ENCODE data around the gene TUBB4A. TPM values are rescaled to one million over a fixed set of nuclear protein-coding genes. Genes with fewer than 3 reads are reported as not detected.

Gene TUBB4A
- total and polyA plus RNA-seq, 9 of the 15 experiments (the other 6 are each of a cell fraction or from before 2014, with no cell fraction given): 0.14 to 7.0 (median 0.75) TPM

- TF ChIP-seq AFF4 (CRISPR knock-in tag; IDR thresholded peaks at IDR 0.05): peak; percentile 90
- TF ChIP-seq CTCF (IDR thresholded peaks at IDR 0.05 in 2 of 3, conservative IDR thresholded peaks at IDR 0.05 in 1 of 3; ENCODE audit: insufficient read depth in 2 of 3, low read depth in 1 of 3, low read length in 3 of 3): peak; percentile 63 to 82 (median 75)
- no peak for TF ChIP-seq ZNF785 (CRISPR knock-in tag; IDR thresholded peaks at IDR 0.05)
- TF ChIP-seq PTTG1 (tag; IDR thresholded peaks at IDR 0.05; ENCODE audit: low read depth): no peak
- TF ChIP-seq POLR2A (conservative IDR thresholded peaks at IDR 0.05): no peak
- no peak for TF ChIP-seq ZNF175 (CRISPR knock-in tag; IDR thresholded peaks at IDR 0.05; ENCODE audit: low read depth)
- no peak for TF ChIP-seq USF2 (CRISPR knock-in tag; IDR thresholded peaks at IDR 0.05)
- TF ChIP-seq SAFB (IDR thresholded peaks at IDR 0.05; ENCODE audit: borderline replicate concordance, low read depth, low read length): peak; percentile 19; the same call in 1 of the 2 replicates
- no peak for TF ChIP-seq MEF2A (IDR thresholded peaks at IDR 0.05; ENCODE audit: control insufficient read depth, low read depth, low read length)
- 0 out of 2 replicates have a peak, but pooled peaks have one; percentile 12 for TF ChIP-seq ARID1B (IDR thresholded peaks at IDR 0.05)
- no peak for TF ChIP-seq ETS1 (conservative IDR thresholded peaks at IDR 0.05; ENCODE audit: control insufficient read depth, low read depth, low read length)
- no peak for TF ChIP-seq SRSF3 (IDR thresholded peaks at IDR 0.05; ENCODE audit: insufficient read depth, low read length)
- TF ChIP-seq KLF10 (CRISPR knock-in tag; IDR thresholded peaks at IDR 0.05): no peak
- TF ChIP-seq SMARCC2 (IDR thresholded peaks at IDR 0.05; ENCODE audit: low read depth): no peak
- 0 out of 2 replicates have a peak, but pooled peaks have one; percentile 31 for TF ChIP-seq GATA2 (CRISPR knock-in tag; IDR thresholded peaks at IDR 0.05)
- 0 out of 2 replicates have a peak, but pooled peaks have one; percentile 53 for TF ChIP-seq CCAR2 (IDR thresholded peaks at IDR 0.05; ENCODE audit: low read depth, low read length)
- TF ChIP-seq ZBTB49 (CRISPR knock-in tag; IDR thresholded peaks at IDR 0.05; ENCODE audit: borderline replicate concordance): no peak
Observed at GRCh38 chr19:6460099-6460884, 41.8 kb downstream of the TUBB4A start (continued).
